C4-2B (cell line): Measurements from ENCODE around the gene SOD1.
"Not testable (repeated sequence)": the region's sequence is repeated elsewhere in the genome, so short reads cannot be mapped to it uniquely, and the experiment has no call there.

ENCODE experiments used
- H3K27ac ChIP-seq: fragments of 450-650 bp; 2 replicates; pipeline ENCODE4 v1.5.1; 2017
- ZFX ChIP-seq: fragments of 450-650 bp; IDR thresholded peaks from 2 replicates; pipeline ENCODE4 v1.6.1; 2017
- TF ChIP-seq, protein P1 (sequence below): fragments of 450-650 bp; conservative IDR thresholded peaks from 2 replicates; pipeline ENCODE4 v1.5.1; 2017; ENCODE audit warnings: mild to moderate bottlenecking

Gene SOD1

DNA sequence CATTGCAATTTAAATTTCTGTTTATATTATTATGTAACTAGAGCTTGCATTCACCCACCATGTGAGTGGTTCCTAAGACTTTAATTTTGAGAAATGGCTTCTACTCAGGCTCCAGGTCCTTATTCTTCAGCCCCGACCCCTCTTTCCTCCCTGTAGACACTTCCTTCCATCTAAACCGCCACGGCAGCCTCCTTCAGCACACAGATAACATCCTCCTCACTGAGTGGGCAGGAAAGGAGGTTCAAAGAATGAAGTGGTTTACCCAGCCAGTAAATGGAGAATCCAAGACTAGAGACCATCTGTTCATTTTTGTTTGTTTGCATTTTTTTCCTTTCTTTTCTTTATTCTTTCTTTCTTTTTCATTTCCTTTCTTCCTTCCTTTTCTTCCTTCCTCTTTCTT, 37.1 kb upstream of the SOD1 start:
- TF ChIP-seq ZFX, result no peak
- TF ChIP-seq, protein P1, sequence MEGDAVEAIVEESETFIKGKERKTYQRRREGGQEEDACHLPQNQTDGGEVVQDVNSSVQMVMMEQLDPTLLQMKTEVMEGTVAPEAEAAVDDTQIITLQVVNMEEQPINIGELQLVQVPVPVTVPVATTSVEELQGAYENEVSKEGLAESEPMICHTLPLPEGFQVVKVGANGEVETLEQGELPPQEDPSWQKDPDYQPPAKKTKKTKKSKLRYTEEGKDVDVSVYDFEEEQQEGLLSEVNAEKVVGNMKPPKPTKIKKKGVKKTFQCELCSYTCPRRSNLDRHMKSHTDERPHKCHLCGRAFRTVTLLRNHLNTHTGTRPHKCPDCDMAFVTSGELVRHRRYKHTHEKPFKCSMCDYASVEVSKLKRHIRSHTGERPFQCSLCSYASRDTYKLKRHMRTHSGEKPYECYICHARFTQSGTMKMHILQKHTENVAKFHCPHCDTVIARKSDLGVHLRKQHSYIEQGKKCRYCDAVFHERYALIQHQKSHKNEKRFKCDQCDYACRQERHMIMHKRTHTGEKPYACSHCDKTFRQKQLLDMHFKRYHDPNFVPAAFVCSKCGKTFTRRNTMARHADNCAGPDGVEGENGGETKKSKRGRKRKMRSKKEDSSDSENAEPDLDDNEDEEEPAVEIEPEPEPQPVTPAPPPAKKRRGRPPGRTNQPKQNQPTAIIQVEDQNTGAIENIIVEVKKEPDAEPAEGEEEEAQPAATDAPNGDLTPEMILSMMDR, result no peak
- no peak overlapping the region for H3K27ac ChIP-seq

DNA sequence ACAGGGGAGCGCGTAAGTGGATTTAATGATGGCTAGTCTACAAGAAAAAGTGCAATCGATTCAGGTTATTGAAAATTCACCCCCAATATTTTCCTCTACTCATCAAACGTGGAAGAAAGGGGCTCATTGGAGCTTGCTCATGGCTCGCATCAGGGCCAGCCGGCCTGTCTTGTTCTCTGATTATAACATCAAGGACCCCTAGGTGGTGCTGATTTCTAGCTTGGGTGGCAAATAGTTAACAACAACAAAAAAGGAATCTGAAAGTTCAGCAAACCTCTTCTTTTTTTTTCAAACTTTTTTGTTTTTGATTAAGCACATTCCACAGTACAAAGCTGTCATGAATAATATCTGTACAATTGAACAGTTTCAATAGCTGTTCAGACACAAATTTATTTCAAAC, 35.8 kb upstream of the SOD1 start:
- H3K27ac ChIP-seq, result no peak overlapping the region
- TF ChIP-seq, protein P1, result no peak; the same call in 1 of the 2 replicates
- no peak for TF ChIP-seq ZFX

DNA sequence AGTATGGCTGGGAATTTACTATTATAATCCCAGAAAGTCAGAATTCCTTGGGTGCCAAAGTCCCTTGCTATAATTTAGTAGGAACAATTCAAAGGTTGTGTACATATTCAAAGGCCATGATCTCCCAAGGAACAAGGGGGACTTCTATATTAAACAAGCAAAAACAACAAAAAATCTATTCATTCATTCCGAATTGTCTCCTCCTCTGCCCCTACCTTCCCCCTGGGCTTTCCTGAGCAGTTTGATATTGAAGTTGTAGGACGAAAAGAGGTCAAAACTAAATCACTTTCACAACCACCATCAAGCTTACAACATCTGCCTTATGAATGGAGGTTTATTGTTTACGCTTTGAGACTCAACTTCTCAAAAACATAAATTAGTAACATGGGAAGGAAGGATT, 35.3 kb upstream of the SOD1 start:
- H3K27ac ChIP-seq, result no peak overlapping the region
- no peak for TF ChIP-seq ZFX
- TF ChIP-seq, protein P1, result no peak

DNA sequence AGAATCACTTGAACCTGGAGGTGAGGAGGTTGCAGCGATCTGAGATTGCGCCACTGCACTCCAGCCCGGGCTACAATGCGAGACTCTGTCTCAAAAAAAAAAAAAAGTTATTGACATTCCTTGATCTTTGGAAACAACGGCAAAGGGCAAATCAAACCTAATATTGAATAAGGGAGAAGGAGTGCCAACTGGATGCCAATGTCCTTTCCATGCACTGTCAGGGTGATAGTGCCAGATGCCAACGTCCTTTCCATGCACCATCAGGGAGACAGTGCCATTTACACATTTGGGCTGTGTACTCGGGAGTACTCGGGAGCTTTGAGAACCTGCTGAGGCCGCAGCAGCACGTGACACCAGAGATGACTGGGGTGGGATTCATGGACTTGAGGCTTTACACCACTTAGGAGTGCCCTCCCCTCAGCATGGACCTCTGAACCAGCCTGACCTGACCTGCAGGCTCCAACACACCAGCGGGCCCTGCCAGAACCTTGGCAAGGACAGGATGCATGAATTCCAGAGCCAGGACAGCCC, 34.5 kb upstream of the SOD1 start:
- TF ChIP-seq, protein P1, result no peak
- no peak for TF ChIP-seq ZFX
- H3K27ac ChIP-seq, result no peak overlapping the region

DNA sequence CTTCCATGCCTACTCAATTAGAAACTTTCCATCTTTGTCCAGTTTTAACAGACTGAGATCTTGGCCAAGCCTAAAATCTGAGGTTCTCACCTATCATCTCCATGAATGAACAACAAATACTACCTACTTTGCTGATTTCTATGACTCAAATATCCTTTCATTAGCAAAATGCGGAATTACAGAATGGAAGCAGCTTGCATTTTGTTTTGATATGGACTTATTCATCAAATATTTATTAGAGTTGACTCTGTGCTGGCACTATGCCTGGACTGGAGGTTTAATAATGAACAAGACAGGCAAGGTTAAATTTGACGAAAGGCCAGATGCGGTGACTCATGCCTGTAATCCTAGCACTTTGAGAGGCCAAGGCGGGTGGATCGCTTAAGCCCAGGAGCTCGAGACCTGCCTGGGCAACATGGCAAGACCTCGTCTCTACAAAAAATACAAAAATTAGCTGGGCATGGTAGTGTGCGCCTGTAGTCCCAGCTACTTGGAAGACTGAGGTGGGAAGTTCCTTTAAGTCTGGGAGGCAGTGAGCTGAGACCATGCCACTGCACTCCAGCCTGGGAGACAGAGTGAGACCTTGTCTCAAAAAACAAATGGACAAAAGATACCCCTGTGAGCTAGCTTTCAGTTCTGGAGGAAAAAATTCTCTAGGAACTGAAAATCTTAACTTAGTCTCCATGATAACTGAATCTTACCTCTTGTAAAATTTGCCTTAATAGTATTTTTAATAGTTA, 29.4 kb upstream of the SOD1 start:
- peak overlapping the region; percentile 57 for H3K27ac ChIP-seq
- TF ChIP-seq ZFX, result no peak
- TF ChIP-seq, protein P1, result no peak

DNA sequence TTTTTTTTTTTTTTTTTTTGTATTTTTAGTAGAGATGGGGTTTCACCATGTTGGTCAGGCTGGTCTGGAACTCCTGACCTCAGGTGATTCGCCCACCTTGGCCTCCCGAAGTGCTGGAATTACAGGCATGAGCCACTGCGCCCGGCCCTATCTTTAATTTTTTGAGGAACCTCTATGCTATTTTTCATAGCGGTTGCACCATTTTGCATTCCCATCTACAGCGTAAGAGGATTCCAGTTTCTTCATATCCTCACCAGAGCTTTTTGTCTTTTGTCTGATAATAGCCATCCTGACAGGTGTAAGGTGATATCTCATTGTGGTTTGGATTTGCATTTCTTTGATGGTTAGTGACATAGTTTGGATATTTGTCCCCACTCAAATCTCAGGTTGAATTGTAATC, 27.6 kb upstream of the SOD1 start:
- H3K27ac ChIP-seq, result not testable (repeated sequence)

DNA sequence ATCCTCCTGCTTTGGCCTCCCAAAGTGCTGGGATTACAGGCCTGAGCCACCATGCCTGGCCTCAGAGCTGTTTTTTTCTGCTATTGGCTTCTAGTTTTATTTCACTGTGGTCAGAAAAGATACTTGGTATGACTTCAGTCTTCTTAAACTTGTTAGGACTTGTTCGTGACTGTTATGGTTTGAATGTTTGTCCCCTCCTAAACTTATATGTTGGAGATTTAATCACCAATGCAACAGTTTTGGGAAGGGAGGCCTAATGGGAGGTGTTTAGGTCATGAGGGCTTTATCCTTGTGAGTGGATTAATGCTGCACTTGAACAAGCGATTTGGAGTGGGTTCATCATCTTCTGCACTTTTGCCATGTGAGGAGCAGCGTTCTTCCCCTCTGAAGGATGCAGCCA, 24.5 kb upstream of the SOD1 start:
- no peak for TF ChIP-seq ZFX
- TF ChIP-seq, protein P1, result no peak
- no peak overlapping the region for H3K27ac ChIP-seq

DNA sequence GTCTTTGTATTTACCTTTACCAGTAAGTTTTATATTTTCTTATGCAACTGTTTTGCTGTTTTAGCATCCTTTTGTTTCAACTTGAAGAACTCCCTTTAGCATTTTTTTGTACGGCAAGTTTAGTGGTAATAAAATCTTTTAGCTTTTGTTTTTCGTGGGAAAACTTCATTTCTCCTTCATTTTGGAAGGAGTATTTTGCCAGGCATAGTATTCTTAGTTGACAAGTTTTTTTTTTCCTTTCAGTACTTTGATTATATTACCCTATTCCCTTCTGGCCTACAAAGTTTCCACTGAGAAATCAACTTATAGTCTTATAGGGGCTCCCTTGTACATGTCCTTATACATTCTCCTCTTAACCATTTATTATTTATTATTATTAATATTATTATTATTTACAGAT, 22.6 kb upstream of the SOD1 start:
- TF ChIP-seq ZFX, result no peak
- TF ChIP-seq, protein P1, result no peak
- no peak overlapping the region for H3K27ac ChIP-seq
